Measurements from ENCODE around the gene TJP3.

Gene TJP3

DNA sequence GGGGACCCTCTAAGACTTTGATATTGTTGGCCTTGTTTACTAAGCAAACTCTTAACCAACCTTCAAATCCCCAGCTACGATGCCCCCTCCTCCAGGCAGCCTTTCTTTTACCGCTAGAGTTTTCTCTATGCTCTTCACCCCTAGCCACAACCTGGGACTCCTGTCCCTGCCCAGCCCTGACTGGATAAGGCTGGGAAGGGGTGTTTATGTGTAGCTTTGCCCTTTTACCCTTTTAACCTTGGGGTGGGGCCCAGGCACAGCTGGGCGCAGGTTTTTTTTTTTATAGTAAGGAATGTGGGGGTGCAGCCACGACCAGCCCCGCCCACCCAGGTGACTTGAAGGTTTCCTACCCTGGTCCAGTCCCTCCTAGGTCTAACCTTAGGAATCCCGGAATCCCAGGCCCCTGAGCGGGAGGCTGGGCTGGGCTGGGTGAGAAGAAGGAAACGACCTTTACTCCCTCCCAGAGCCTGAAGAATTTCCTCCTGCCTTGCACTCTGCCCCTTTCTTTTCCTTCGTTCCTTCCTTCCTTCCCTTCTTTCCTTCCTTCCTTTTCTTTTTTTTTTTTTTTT is 12.2 kb downstream of the TJP3 start:
- no peak for DNase-seq

DNA sequence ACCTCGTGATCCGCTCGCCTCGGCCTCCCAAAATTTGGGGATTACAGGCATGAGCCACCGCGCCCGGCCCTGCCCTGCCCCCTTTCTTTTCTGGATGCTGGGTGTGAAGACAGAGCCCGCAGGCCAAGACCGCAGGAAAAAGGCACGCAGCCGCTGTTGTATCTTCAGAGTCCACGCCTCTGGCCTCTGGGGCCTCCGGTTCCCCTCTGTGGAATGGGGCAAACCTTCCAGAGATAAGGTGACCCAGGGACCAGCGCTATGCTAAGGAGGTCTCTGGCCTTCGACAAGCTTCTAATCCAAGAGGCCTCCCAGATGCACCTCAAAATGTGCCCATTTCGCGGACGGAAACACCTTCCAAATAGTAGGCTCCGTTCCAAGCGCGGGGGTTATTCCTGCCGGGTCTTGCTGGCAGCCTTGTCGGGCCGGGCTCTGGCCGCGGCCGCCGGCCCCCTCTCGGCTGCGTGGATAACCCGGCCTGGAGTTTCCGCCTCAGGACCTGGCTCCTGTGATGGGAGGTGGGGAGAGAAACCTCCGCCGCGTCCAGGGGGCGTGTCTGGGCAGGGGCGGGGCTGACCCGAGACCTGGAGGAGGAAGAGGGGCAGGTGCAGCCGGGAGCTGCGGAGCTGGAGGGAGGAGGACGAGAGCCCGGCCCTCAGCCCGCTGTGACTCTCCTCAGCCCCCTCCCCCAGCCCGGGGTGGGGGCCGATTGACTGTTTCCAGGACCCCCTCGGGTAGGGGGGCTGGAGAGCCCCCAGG is 13.1 kb downstream of the TJP3 start:
- DNase-seq = peak; percentile 92

DNA sequence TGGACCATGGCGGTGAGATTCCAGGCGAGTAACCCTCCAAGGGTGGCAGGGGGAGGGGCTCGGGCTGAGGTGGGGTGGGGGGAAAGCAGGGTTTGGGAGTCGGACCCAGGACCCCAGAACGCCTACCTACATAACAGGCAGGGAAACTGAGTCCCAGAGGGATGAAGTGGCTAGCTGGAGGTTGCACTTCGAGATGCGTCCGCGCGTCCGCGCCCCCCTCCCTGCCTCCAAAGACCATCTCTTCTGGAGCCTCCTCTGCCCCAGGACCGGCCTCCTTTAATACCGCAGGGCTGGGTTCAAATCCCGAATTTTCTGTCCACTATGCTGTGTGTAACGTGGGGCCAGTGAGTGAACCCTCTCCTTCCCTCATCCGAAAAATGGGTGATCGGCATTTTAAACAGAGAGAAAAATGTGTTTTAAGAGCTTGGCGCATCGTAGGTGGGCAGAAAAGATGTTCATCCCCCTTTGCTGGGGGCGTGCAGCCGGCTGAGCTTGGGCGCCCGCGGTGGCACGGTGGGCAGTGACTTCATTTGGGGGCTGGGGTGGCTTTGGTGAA is 13.8 kb downstream of the TJP3 start:
- DNase-seq = no peak

DNA sequence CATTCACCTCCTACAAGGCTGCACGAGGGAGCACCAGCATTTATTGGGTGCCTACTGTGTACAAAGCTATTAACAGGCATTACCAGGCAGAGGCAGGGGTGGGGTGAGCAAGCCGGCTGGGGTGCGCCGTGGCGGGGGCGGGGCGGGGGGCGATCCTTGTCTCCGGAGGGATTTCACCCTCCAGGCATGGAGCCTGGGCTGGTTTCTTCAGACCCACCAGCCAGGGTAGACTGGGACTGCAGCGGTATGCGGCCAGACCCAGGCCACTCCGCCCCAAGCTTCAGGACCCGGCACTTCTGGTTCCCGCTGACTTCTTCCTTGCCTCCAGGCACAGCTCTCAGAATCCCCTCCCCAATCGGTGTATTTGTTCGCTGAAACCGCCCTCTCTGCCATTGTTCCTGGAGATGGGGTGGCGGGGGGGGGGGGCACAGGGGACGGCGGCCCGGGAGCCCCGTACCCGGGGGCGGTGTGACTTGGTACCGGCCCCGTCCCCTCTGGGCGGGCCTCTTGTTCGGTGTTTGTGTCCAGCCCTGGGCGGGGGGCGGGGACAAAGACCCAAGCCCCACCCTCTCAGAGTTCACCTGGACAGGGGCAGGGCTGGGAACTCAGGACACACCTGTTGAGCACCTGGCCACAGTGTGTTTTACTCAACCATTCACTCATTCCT is 14.4 kb downstream of the TJP3 start:
- DNase-seq = no peak

DNA sequence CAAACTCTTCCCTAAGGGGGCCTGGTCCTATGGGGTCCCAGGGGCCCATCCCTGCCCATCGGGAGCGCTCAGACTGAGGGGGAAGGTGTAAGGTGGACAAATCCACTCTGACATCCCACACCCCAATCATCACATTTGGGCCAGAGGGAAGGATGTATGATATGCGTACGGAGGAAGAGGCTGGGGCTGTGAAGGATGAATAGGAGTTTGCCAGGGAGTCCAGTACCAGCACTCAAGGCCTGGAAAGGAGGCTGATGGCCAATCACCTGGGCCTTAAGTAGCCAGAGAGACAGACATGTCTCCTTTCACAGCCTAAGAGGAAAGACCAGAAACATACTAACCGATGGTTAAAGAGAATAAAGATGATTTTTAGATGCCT is 14.9 kb downstream of the TJP3 start:
- no peak for DNase-seq

DNA sequence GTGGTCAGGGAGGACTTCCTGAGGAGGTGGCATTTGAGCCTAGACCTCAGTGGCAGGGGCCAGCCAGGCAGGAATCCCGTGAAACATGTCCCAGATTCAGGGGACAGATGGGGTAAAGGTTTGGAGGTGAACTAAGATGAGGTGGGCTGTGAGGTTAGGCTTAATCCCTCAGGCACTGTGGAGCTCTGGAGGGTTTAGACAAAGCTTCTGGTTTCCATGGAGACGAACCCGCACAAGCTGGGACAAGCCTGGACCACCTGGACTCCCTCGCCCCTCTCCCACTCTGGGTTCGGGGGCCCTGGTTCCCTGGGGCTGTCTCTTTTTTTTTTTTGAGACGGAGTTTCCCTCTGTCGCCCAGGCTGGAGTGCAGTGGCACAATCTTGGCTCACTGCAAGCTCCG is 15.7 kb downstream of the TJP3 start:
- DNase-seq = no peak

DNA sequence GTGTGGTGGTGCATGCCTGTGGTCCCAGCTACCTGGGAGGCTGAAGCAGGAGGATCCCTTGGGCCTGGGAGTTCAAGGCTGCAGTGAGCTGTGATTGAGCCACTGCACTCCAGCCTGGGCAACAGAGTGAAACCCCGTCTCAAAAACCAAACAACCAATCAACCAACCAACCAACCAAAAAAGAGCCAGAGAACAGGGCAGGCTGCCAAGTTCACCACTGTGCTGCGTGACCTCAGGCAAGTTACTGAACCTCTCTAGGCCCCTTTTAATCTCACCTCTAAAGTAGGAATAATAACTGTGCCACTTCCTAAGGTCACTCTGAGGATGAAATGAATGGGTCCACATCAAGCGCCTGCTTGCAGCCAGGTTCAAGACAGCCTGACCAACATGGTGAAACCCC is 16.9 kb downstream of the TJP3 start:
- DNase-seq = no peak

DNA sequence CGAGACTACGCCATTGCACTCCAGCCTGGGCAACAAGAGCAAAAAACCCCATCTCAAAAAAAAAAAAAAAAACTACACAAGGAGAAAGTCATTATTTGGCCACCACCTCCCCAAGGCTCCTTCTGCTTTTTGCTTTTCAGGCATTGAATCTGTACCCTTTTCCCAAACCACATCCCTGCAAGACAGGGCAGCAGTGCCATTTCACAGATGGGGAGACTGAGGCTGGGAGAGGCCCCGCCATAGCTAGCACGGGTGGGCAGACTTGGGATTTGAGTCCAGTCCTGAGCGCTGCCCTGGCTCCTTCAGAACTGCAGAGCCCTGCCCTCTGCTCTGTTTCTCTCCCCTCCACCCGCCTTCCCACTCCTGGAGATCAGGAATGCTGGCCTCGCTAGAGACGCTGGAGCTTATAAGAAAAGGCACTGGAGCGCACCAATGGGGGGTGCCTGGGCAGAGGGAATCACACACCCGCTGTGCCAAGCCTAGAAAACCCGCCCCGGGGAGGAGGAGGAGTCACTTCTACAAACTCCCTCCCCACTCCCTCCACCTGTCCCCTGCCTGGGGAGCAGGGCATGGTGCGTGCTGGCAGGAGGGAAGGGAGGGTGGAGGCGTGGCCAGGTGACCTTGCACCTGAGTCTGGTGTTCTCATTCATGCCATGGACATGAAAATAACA is 17.6 kb downstream of the TJP3 start:
- no peak for DNase-seq

DNA sequence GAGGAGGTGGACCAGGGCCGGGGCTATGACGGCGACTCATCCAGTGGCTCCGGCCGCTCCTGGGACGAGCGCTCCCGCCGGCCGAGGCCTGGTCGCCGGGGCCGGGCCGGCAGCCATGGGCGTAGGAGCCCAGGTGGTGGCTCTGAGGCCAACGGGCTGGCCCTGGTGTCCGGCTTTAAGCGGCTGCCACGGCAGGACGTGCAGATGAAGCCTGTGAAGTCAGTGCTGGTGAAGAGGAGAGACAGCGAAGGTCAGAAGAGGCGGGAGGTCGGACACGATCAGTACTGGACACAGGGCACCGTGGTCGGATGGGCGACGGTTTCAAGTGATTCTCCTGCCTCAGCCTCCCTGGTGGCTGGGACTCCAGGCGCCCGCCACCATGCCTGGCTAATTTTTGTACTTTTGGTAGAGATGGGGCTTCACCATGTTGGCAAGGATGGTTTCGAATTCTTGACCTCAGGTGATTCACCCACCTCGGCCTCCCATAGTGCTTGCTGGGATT is 22.3 kb downstream of the TJP3 start:
- DNase-seq = no peak

DNA sequence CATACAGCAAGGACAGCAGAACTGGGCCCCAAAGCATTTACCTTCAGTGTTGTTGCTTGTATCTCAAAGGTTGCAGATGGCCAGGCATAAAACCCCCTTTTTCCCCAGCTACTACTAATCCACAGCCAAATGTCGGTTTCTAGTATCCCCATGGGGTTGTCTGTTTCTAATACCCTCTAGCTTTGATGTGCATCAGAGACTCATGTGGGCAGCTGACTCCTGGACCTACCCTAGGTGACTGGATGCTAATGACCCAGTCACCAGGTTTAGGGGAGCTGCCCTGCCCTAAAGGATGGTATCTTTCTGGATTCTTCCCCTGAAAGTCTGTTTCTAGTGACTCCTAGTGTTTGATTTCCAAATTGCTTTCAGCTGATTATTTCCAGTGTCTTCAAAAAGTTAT is 23.9 kb downstream of the TJP3 start:
- no peak for DNase-seq

DNA sequence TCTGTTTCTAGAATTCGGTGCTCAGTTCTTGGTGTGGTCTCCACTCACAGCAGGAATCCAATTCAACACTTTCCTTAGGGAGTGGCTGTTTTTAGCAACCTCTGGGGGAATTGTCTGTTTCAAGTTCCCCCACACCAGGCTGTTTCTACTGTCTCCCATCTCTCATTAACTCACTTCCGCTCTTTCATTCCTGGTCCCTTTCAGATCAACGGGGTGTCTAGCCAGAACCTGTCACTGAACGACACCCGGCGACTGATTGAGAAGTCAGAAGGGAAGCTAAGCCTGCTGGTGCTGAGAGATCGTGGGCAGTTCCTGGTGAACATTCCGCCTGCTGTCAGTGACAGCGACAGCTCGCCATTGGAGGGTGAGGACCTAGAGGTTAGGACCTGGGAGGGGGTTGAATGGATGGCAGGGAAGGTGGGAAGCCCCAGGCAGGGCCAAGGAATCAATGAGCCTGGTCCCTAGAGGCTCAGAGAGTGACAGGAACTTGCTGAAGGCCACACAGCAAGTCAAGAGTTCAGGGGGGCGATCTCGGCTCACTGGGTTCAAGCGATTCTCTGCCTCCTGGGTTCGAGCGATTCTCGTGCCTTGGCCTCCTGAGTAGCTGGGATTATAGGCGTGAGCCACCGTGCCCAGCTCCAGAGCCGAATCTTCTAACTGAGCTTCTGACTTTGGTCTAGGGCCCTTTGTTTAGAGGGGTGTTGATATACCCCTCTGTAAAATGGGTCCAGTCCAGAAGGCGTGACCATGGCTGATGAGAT is 25.5 kb downstream of the TJP3 start:
- no peak for DNase-seq

DNA sequence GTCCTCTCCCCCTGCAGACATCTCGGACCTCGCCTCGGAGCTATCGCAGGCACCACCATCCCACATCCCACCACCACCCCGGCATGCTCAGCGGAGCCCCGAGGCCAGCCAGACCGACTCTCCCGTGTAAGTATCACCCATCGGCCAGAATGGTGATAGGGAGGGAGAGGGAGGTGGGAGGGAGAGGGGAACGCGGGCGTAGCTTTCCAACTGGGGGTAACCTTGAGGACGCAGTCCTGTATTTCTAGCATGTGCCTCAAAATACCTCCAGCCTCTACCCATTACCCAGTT is 26.1 kb downstream of the TJP3 start:
- DNase-seq = no peak

DNA sequence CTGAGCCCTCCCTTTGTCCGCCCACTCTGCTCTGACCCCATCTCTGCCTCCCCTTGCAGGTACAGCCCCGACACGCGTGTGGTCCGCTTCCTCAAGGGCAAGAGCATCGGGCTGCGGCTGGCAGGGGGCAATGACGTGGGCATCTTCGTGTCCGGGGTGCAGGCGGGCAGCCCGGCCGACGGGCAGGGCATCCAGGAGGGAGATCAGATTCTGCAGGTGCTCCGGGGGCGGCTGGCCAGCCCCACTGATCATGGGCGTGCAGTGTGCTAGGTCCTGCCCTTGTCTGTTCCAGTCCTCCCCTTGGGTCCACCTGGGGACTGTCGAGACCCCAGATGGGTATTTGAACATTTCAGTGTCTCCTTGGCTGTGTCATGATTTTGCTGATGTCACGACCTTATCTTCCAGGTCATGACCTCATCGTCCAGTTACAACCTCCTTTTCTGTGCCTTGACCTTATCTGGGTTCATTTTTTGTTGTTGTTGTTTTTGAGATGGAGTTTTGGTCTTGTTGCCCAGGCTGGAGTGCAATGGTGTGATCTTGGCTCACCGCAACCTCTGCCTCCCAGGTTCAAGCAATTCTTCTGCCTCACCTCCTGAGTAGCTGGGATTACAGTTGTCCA is 28.0 kb downstream of the TJP3 start:
- no peak for DNase-seq

DNA sequence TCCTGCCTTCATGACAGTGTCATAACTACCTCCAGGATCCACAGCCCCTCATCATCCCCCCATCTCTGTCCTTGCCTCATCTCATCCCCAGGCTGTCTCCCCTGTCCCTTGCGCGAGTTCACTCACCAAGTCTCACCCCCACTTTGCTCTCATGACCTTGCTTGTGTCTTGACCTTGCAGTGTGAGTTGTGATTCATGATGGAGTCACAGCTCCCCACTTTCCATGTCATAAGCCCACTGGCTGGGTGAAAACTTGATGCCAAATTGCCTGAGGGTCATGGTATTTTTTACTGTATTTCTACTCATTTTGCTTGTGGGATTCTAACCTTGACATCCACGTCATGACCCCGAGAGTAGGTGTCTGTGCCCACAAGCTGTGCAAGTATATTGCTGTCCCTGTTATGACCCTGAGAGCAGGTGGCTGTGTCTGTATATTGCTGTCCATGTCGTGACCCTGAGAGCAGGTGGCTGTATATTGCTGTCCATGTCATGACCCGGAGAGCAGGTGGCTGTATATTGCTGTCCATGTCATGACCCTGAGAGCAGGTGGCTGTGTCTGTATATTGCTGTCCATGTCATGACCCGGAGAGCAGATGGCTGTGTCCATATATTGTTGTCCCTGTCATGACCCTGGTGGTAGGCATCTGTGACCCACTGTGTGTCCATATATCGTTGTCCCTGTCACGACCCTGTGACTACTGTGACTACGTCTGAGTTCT is 29.5 kb downstream of the TJP3 start:
- no peak for DNase-seq

DNA sequence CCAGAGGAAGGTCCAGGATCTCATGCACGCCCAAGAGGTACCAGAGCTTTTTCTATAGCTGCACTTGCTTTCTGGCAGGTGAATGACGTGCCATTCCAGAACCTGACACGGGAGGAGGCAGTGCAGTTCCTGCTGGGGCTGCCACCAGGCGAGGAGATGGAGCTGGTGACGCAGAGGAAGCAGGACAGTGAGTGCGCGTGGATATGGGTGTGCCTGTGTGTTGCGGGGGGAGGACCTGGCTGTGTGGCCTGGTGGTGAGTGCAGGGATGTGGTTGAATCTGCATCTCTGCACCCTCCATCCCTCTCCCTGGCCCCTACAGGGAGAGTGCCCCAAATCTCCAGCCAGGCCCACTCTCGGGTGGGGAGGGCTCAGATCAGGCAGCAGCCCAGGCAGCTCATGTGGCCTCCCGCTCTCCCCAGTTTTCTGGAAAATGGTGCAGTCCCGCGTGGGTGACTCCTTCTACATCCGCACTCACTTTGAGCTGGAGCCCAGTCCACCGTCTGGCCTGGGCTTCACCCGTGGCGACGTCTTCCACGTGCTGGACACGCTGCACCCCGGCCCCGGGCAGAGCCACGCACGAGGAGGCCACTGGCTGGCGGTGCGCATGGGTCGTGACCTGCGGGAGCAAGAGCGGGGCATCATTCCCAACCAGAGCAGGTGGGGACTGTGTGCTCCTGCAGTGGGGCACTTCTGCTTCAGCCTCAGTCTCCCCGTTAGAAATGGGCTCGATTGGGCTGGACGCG is 30.5 kb downstream of the TJP3 start:
- no peak for DNase-seq

DNA sequence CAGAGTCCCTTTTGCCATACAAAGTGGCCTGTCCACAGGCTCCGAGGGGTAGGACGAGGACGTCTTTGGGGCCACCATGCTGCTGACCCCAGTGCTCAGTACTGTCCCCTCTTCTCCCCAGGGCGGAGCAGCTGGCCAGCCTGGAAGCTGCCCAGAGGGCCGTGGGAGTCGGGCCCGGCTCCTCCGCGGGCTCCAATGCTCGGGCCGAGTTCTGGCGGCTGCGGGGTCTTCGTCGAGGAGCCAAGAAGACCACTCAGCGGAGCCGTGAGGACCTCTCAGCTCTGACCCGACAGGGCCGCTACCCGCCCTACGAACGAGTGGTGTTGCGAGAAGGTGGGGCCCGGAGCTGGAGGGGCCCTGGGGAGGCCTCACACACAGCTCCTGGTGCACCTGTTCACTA is 32.2 kb downstream of the TJP3 start:
- DNase-seq = no peak

DNA sequence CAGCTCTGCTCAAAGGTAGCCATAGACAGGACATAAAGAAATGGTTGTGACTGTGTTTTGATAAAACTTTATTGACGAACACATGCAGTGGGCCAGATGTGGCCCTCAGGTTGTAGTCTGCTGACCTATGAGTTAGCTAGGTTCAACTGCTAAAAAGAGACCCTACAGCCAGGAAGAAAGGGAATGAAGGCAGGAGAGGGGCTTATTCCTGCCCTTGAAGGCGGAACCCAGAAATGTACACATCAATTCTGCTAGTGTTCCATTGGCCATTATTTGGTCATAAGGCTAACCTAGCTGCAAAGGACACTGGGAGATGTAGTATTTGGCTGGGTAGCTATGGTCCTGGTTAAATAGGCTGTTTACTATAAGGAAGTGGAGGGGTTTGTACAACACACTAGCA is 35.3 kb downstream of the TJP3 start:
- no peak for DNase-seq

DNA sequence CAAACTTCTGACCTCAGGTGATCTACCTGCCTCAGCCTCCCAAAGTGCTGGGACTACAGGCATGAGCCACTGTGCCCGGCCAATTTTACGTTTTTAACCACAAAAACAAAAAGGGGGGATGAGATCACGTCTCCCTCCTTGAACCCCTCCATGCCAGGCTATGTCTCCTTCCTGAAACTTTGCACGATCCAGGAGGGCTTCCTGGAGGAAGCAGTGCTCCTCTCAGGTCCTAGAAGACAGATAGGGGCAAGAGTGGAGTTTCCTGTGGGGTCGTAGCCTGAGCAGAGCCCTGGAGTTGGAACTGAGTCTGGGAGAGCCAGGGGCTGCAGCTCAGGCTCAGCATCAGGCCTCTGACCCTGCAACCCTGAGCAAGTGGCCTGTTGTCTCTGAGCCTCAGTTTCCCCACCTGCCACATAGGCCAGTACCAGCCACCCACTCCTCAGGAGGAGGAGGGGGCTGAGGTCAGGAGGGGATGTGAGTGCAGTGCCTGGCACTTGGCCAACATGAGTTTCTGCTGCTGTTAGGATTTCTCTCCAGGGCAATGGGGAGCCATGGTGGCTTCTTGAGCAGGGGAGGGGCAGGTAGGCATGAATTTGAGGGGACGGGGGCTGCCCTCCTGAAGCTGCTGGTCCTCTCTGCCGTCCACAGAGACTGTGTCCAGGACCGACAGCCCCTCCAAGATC is 37.3 kb downstream of the TJP3 start:
- DNase-seq = no peak

DNA sequence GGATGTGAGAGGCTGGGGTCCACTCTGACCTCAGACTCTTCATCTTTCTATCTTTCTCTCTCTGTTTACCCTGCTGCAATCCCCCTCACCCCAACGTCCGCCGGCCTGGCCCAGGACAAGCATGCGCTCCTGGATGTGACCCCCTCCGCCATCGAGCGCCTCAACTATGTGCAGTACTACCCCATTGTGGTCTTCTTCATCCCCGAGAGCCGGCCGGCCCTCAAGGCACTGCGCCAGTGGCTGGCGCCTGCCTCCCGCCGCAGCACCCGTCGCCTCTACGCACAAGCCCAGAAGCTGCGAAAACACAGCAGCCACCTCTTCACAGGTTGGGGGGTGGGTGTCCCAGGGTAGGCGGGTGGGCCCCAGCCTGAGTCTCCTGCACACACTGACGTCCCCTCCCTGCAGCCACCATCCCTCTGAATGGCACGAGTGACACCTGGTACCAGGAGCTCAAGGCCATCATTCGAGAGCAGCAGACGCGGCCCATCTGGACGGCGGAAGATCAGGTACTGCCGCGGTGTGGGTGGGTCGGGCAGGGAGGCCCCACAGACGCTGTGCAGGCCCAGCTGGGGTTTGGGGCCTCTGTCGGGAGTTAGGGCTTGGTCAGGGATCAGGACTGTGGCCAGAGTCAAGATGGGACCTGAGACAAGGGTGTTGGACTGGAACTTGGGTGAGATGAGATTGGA is 38.3 kb downstream of the TJP3 start:
- no peak for DNase-seq

DNA sequence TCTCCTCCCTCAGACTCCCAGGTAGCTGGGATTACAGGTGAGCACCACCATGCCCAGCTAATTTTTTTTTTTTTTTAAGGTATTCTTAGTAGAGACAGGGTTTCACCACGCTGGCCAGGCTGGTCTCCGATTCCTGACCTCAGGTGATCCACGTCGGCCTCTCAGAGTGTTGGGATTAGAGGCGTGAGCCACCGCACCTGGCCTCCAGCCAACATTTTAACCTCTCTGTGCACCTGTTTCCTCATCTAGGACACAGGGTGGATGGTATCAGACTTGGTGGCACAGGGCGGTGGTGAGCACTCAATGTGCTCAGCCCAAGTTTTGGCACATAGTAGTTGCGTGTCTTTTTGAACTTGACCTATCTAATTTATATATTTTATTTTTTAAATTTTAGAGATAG is 40.8 kb downstream of the TJP3 start:
- DNase-seq = no peak

All from stimulated activated CD4-positive, alpha-beta T cell treated with anti-CD3 and anti-CD28 coated beads, Interleukin-4, amount 100 ng/mL, for 24 hours (primary cell).